Activated CD4-positive, CD25-positive, alpha-beta regulatory T cell treated with anti-CD3 and anti-CD28 coated beads, Interleukin-2, amount 50 U/mL, for 72 hours (primary cell): Measurements from ENCODE around the gene ANGPTL8.

ENCODE experiments used
- DNase-seq: peaks from one replicate; pipeline ENCODE4 v3.0.0; 2021

Gene ANGPTL8

GRCh38 chr19:11264452-11265176 lies 25.2 kb downstream of the ANGPTL8 start:
- no peak for DNase-seq

GRCh38 chr19:11265177-11265784 lies 25.9 kb downstream of the ANGPTL8 start:
- no peak for DNase-seq

- DNase-seq: no peak
These were observed 26.4 kb downstream of the ANGPTL8 start for GRCh38 chr19:11265785-11266236.

- no peak for DNase-seq
These were observed 28.1 kb downstream of the ANGPTL8 start for GRCh38 chr19:11267316-11268085.

- DNase-seq: no peak
These were observed 29.4 kb downstream of the ANGPTL8 start for GRCh38 chr19:11268783-11269267.

- DNase-seq: no peak
These were observed 30.0 kb downstream of the ANGPTL8 start for GRCh38 chr19:11269408-11269807.

GRCh38 chr19:11273296-11273695 lies 33.9 kb downstream of the ANGPTL8 start:
- DNase-seq: no peak

GRCh38 chr19:11273989-11274388 lies 34.6 kb downstream of the ANGPTL8 start:
- DNase-seq: no peak

- DNase-seq: no peak
These were observed 35.2 kb downstream of the ANGPTL8 start for GRCh38 chr19:11274533-11275086.

- no peak for DNase-seq
These were observed 39.3 kb downstream of the ANGPTL8 start for GRCh38 chr19:11278670-11279069.

- no peak for DNase-seq
These were observed 40.3 kb downstream of the ANGPTL8 start for GRCh38 chr19:11279505-11280236.

- DNase-seq: no peak
These were observed 42.1 kb downstream of the ANGPTL8 start for GRCh38 chr19:11281356-11282049.

- DNase-seq: no peak
These were observed 45.1 kb downstream of the ANGPTL8 start for GRCh38 chr19:11284515-11284914.

- DNase-seq: no peak
These were observed 47.0 kb downstream of the ANGPTL8 start for GRCh38 chr19:11286312-11286974.

- DNase-seq: no peak
These were observed 48.9 kb downstream of the ANGPTL8 start for GRCh38 chr19:11288349-11288748.

- DNase-seq: no peak
These were observed 50.8 kb downstream of the ANGPTL8 start for GRCh38 chr19:11290256-11290655.

- no peak for DNase-seq
These were observed 52.0 kb downstream of the ANGPTL8 start for GRCh38 chr19:11291415-11291814.
